Ecto neural progenitor cell (in vitro differentiated cells): Measurements from ENCODE around the gene WDR75.
"Not testable (repeated sequence)": the region's sequence is repeated elsewhere in the genome, so short reads cannot be mapped to it uniquely, and the experiment has no call there.

ENCODE experiments used
- DNase-seq: peaks from one replicate; pipeline ENCODE4 v3.0.0-alpha.2; 2018; ENCODE audit warnings: low spot score

The WDR75 gene

DNA sequence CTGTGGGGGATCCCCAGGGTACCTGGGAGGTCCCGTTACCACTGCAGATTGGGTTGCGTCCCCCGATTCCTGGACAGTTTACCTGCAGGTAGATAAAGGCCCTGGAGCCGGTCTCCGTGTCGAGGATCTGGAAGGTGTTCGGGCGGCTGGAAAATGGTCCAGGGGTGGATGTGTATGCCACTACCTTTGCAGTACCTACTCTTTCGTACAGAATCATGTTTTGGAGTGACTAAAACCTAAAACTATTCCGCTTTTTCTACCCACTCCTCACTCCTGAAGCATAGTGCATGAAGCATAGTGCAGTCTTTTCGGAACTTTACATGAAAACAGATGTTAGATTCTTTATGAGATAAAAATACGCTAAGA is 418 bp downstream of the WDR75 start:
- no peak for DNase-seq

DNA sequence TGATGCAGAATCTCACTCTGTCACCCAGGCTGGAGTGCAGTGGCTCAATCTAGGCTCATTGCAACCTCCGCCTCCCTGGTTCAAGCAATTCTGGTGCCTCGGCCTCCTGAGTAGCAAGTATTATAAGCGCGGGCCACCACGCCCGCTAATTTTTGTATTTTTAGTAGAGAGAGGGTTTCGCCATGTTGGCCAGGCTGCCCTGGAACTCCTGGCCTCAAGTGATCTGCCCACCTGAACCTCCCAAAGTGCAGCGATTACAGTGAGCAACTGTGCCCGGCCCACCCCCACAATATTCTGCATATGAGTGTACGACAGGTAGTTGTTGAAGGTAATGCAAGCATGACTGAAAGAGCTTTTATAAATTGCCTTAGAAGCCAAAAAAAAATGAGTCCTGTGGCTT is 1.2 kb downstream of the WDR75 start:
- DNase-seq, result no peak

DNA sequence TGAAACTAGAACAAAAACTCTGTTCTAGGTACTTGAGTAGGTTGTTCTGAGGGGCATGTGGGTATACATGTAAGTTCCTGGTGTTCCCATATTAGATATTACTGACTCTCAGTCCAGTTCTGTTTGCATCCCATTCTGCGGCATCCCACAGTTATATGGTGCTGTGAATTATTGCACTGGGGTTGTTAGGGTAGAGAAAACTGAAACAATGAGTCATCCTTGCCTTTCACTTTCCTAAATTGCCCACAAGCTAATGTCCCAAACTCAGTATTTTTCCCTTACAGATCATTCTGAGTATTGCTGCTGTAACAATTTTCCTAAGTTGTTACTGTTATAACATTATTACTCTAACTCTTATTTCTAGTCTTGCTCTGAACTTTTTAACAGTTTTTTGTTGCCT is 3.0 kb downstream of the WDR75 start:
- DNase-seq, result no peak

DNA sequence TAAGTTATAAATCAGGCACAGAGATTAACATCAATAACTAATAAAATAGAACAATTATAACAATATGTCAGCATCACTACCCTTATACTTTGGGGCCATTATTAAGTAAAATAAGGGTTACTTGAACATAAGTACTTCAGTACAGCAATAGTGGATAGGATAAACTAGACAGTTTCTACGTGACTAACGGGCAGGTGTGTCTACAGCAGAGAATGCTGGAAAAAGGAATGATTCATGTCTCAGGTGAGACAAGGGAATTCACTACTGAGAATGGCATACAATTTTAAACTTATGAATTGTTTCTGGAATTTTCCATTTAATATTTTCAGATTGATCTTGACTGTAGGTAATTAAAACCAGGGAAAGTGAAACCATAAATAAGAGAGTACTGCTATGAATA is 5.5 kb downstream of the WDR75 start:
- DNase-seq, result no peak

DNA sequence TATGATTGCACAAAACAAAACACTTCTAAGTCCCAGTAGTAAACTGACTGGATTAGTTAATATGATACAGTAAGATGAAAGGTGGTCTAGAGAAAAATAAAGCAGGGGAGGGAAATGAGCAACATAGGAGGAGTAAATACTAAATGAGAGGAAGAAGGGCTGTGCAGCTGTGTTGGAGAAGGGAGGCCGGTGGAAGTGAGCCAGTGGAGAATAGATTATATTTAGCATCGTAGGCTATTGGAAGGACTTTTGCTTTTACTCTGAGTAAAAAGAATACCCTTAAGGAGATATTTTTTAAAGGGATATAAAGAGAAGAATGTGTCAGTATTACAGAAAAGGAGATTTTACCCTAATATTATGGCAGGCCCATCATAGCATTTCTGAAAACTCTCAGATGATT is 12.7 kb downstream of the WDR75 start:
- no peak for DNase-seq

DNA sequence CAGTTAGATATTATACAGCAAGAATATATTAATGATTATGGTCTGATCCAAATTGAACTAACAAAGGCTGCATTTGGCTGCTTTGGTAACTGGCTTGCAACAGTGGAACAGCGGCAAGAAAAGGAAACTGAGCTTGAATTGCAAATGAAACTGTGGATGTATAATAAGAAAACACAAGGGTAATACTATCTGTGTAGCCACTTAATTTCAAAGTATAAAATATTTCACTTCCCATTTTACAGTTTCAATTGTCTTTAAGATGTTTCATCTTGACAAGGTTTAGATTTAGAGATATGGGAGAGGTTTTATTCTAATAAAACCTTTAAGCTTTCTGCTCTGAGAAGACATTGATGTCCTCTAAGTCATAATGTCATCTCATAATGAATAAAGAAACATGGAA is 23.8 kb downstream of the WDR75 start:
- no peak for DNase-seq

DNA sequence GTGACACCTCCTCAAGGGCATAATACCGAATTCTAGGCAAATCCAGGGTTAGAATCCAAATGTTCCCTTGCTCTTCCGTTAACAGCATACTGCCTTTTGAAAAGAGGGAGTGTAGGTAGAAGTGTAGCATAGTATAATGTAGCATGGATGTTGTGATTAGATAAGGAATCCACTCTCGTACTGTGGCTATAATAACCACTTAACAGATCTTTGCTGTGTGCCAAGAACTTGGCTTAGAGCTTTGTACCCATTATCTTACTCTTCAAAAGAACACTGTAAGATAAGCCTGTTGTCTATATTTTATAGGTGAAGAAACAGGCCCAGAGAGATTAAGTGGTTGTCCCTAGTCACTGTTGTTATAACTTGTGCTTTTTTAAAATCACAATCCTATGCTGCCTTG is 24.2 kb downstream of the WDR75 start:
- DNase-seq, result no peak

DNA sequence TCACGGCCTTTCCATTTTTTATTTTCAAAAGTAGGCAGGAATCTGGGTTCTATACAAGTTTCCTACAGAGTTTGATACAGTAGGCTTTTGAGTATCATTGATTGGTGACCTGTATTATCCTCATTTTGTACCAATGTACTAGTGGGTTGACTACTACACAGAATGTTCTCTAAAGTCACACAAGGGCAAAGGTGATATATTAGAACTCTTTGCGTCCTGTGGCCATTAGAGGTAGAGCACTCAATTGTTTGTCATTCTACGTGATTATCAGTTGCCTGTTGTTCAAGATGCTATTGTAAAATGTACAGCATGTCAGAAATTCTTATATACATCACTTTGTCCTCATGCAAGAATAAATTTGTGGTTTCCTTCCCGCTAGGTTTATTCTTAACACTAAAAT is 24.8 kb downstream of the WDR75 start:
- DNase-seq, result no peak

DNA sequence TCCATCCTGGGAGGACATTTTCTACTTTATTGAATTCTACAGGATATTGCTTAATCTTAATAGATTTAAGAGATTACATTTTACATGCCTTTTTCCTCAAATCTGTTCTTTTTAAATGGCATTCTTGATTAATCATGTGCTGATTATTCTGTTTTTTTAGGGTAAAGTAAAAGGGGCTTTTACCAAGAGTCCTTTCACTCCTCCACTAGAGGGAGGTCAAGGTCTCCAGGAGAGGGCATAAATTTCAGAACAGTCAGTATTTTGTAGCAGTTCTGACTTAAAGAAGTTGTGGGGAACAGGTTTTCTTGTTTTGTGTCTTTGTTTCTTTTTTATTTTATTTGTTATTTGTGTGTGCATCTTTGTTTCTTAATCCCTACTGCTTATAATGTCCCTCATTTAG is 25.4 kb downstream of the WDR75 start:
- no peak for DNase-seq

DNA sequence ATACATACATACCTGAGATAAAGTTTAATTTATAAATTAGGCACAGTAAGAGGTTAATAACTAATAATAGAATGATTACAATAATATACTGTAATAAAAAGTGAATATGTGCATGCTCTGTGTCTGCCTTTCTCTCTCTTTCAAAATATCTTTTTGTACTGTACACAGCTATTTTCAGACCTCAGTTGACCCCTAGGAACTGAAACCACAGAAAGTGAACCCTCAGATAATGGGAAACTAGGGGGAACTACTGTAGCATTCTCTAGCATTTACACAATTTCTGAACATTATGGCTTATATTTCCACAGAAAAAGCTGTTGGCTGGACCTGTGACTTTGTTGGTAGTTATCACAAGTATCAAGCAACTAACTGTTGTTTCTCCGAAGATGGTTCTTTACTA is 25.9 kb downstream of the WDR75 start:
- no peak for DNase-seq

DNA sequence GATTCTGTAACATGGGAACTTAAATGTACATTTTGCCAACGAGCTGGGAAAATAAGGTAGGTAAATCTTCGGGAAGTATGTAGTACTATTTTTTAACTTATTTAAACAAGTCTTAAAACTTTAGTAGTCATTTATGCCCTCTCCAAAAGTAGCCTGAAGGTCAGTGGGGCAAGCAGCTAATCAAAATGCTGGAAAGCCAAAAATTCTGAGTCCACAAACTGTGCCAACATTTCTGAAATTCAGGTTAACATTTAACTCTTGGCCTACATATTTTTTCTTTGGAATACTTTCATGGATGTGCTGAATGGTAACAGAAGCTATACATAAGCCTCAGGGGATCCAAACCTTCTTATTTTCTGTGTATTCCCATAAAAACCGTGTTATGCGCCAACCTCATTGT is 26.3 kb downstream of the WDR75 start:
- no peak for DNase-seq

DNA sequence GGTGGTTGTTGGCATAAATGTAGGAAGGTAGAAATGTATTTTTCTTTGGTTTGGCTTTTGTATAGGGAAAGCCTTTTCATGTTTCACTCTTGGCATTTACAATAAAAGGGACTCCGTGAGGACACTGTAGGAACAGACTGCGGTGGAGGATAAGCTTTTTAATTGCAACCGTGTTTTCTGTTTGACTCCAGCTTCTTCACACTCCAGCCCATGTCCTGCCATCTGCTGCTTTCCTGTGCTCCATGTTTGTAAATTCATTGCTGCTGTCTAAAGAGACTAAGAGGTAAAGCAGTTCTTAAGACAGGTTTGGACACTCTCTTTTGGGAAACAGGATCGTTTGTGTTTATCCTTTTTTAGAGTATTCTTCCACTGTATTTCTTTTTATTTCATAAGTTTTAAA is 33.3 kb downstream of the WDR75 start:
- no peak for DNase-seq

DNA sequence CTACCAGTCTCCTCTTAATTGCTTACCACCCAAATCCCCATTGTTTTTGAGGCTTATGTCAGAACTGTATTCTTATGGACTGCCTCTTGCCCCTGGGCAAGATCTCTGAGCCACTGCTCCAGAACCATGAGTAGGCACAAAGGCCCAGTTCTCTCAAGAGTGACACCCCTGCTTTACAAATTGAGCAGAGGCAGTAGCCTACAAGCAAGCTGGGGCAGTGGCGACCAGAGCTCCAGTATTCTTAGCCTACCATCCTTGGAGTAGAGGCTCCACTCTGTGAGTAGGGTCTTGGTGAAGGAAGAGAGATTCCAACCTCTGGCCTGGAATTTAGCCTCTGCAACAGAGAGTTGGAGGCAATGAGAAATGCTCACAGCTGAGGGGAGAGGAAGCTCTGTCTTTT is 36.5 kb downstream of the WDR75 start:
- DNase-seq, result no peak

DNA sequence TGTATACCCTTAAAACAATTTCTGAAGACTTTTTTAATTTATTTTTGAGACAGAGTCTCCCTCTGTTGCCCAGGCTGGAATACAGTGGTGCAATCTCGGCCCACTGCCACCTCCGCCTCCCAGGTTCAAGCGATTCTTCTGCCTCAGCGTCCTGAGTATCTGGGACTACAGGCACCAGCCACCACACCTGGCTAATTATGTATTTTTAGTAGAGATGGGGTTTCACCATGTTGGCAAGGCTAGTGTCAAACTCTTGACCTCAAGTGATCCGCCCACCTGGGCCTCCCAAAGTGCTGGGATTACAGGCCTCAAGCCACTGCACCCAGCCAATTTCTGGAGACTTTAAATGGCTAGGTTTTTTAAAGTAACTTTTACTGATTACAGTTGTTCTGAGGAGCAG is 37.0 kb downstream of the WDR75 start:
- DNase-seq, result not testable (repeated sequence)

DNA sequence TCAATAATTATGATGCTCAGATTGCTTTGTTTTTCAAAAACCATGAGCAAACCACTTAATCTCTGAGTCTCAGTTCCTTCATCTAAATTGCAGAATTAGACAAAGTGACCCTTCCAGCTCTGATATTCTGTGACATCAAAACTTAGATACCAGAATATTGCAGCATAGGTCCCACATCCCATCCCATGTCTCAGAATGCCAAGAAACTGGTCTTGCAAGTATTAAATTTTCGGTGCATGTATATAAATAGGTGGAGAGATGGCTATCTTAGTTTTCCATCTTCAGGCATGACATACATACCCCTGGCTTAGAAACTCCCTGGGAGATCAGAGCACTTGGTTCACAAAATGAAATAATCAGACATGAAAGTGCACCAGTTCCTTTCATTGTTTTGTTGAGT is 39.8 kb downstream of the WDR75 start:
- DNase-seq, result no peak

DNA sequence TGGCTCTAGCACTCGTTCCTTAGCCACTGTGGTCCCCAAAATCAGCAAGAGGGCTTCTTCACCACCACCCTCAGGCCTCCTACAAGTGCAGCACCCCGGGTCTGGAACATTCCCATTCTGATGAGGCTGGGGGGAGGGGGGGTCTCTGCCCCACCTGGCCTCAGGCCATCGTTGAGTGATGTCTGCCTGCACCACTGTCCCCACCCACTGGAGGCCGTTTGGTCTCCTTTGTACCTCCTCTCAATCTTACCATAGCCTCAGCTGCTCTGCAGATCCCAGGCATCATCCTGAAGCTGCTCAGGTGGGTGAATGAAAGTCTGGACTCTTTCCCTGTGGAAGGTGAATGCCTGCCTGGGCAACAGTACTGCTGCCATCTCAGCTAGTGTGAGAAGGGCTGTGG is 42.3 kb downstream of the WDR75 start:
- no peak for DNase-seq

DNA sequence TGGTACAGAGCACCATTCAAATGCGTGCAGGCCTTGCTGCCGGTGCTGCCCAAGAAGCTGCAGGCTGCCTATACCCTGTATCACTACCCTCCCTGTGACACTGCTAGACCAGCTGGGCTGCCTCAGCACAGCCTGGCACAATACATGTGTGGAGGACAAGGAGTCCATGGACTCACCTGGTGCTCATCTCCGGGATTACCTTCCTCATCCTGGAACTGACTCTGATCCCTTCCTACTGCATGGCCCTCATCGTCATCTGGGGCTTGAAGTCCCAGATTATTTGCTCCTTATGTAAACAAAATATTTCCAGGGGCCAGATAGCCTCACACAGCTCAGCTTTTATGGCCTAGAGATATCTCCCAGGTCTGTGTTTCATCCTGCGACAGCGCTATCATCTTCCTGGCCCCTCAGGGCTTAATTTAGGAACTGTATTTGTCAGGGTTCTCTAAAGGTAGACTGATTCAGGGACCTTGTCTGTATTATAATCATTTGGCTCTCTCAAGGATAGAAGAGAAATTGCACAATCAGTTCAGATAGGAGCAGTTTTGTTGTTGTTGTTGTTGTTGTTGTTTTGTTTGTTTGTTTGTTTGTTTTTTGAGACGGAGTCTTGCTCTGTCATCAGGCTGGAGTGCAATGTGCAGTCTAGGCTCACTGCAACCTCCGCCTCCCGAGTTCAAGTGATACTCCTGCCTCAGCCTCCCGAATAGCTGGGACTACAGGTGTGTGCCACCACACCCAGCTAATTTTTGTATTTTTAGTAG is 42.9 kb downstream of the WDR75 start:
- no peak for DNase-seq

DNA sequence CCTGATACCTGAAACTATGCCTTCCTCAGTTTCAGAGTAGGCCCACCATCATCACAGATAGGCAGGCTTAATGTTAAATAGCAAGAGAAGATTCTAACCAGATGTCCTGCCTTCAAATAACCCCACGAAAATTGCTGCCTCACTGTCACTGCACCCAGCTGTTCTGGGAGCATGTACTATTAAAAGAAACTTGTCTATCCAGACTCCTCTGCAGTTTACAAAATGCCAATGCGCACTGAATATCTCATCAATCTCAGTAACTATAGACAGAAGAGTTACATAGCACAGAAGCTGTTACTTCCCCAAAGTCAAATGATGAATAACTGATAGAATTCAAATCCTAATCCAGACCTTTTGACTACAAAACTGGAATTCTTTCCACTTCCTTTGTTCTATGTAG is 43.9 kb downstream of the WDR75 start:
- DNase-seq, result no peak

DNA sequence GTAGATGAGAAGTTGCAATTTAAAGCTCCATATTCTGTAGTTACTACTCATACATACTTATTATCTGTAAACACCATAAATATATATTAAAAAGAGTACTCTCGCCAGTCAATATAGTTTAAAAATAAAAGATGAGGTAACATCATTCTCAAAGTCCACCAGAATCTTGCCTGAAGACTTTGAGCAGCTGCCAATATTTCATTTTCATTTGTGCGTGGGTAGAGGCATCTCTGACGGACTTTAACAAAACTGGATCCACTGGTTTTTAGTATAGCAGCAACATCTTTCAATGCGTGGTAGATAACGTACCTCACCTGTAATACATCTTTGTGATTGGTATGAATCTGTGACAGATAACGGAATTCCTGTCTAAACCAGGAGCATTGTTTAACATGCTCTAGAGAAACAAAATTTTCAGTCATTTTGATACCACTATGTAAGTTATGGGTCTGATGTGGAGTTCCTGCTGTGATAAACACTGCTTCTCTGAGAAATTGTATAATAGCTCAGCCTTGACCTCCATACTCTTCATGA is 45.0 kb downstream of the WDR75 start:
- no peak for DNase-seq

DNA sequence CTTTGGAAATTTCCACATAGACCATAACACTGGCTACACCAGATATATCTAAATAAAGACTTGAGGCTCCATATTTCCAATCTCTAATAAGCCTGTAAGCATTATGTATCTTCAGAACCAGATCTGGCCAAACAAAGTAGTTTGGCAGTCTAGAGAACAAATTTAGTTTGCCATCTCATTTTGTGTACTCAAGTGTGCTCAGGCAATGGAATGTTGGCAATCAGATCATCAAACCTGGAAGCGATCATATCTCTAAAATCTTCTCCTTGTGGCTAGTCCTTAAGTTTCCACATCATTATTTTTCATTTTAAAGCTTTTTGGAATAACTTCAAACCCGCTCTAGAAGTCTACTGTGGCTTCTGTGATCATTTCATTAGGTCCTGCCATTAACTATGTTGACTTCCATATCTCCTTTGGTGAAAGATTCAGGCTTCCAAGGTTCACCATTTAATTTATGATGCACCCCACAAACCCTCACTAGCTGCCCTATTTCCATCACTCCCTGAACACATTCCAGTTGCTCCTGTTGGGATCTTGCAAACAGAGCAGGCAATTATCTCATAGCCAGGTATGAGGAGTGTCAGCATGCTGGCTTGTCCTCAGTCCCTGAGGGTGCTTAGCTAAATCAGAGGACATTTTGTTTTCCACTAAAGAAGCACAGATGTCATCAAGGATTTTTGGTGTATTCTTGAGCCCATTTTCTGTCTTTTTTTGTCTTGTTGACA is 46.2 kb downstream of the WDR75 start:
- DNase-seq, result no peak

DNA sequence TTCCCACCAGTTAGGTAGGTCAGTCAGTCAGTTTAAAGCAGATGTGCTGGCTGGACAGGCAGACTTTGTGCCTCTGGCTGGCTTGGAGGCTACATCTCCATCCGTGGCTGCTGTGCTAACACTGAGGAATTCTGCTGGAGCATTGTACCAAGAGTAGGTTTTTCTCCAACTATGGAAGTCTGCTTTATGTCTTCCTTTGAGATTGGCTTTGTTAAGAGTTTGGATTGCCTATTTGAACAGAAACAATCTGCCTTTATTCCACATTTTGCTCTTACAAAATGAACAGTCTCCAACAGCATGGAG is 46.7 kb downstream of the WDR75 start:
- no peak for DNase-seq

DNA sequence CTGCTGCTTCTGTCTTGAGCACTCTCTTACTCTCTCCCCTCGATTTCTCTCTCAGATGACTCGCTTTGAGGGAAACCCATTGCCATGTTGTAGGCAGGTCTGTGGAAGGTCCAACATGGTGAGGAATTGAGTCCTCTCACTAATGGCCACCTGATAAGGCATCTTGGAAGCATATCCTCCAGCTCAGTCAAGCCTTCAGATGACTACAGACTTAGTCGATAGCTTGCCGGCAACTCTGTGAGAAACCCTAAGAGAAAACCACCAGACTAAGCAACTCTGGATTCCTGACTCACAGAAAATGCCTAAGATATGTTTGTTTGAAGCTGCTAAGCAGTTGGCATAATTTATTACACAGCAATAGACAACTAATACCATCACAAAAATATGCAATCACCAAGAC is 51.2 kb downstream of the WDR75 start:
- no peak for DNase-seq

DNA sequence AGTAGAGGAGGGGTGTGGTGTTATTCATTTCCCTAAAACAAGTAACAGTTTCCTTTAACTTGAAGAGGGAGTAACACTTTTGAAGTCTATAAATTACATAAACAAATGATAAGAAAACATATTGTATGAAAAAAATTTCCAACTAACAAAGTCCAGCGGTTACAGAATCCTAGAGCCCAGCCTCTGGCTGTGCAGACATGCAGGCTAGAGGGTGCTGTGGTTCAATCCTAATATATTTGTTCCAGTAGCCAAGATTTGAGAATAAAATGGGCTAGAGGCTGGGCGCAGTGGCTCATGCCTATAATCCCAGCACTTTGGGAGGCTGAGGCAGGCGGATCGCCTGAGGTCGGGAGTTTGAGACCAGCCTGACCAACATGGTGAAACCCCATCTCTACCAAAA is 56.9 kb downstream of the WDR75 start:
- DNase-seq, result no peak

DNA sequence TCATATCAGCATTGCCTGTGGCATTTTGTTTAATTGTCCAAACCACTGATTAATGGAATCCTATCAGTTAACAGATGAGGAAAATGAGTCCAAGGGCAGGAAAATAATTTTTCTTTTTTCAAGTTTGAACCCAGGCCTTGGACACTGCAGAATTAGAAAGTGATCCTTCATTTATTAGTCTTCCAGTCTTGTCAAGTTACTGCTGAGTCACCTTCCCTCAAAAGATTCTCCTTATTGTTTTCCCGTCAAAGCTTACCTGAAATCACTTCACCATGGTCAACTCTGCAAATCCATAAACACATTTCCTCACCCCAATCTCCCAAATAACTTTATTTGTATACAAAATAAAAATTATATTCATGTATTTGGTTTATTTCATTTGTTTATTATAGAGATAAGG is 57.9 kb downstream of the WDR75 start:
- no peak for DNase-seq
